Measurements from ENCODE around the gene OR10A6.
A peak's percentile ranks its signal among the peaks of the same experiment; 100 is the strongest.

Gene OR10A6

GRCh38 chr11:7892840-7893254 is 38.2 kb downstream of the OR10A6 start:
- TF ChIP-seq CTCF (IDR thresholded peaks at IDR 0.05; ENCODE audit: control extremely low read depth, extremely low read depth, low read depth, missing control alignments) = peak; percentile 67
- ChIA-PET CTCF (interaction anchor here (0.6 to 7.0 kb wide), 12 partner anchors 9 to 206 kb away, joined by 3 to 72 read pairs (median 8); partner anchors contain the start of gene EIF3F), POLR2A (no interaction called here)
- DNase-seq (ENCODE audit: extremely low spot score) = peak; percentile 52

- DNase-seq (ENCODE audit: extremely low spot score) = no peak
- TF ChIP-seq CTCF (IDR thresholded peaks at IDR 0.05; ENCODE audit: control extremely low read depth, extremely low read depth, low read depth, missing control alignments) = no peak
- CTCF ChIA-PET = interaction anchor here (0.6 to 7.0 kb wide), 12 partner anchors 9 to 207 kb away, joined by 3 to 72 read pairs (median 8); partner anchors contain the start of gene EIF3F
- POLR2A ChIA-PET = no interaction called here
Observed at GRCh38 chr11:7892059-7892699, 38.9 kb downstream of the OR10A6 start.

GRCh38 chr11:7890417-7891172 is 40.5 kb downstream of the OR10A6 start:
- POLR2A ChIA-PET = no interaction called here
- no peak for TF ChIP-seq CTCF (IDR thresholded peaks at IDR 0.05; ENCODE audit: control extremely low read depth, extremely low read depth, low read depth, missing control alignments)

GRCh38 chr11:7889985-7890384 is 41.1 kb downstream of the OR10A6 start:
- ChIA-PET CTCF (interaction anchor here (1.0 to 7.0 kb wide), 3 partner anchors 21 to 209 kb away, joined by 3 to 72 read pairs (median 4); partner anchors contain the start of gene EIF3F), POLR2A (no interaction called here)
- peak; percentile 24 for DNase-seq (ENCODE audit: extremely low spot score)
- TF ChIP-seq CTCF (IDR thresholded peaks at IDR 0.05; ENCODE audit: control extremely low read depth, extremely low read depth, low read depth, missing control alignments) = no peak

More at GRCh38 chr11:7890417-7891172, 40.5 kb downstream of the OR10A6 start:
- DNase-seq (ENCODE audit: extremely low spot score) = no peak
- CTCF ChIA-PET = interaction anchor here (1.0 to 7.0 kb wide), 5 partner anchors 20 to 209 kb away, joined by 3 to 72 read pairs (median 12); partner anchors contain the start of gene EIF3F

- CTCF ChIA-PET = interaction anchor here (1.4 to 2.5 kb wide), 3 partner anchors 10 to 104 kb away, joined by 4 to 11 read pairs (median 8); partner anchors contain the start of gene EIF3F
Observed at GRCh38 chr11:7882860-7883259, 48.2 kb downstream of the OR10A6 start.

More at GRCh38 chr11:7882860-7883259, 48.2 kb downstream of the OR10A6 start:
- POLR2A ChIA-PET = no interaction called here
- no peak for DNase-seq (ENCODE audit: extremely low spot score)
- no peak for TF ChIP-seq CTCF (IDR thresholded peaks at IDR 0.05; ENCODE audit: control extremely low read depth, extremely low read depth, low read depth, missing control alignments)
